Gastroesophageal sphincter (tissue), 3 donors: ENCODE measurements around the gene FIGN.

Source experiments
- CTCF ChIP-seq, 4 experiments: fragments of 200-600 bp in 2 of 4; fragments of 450-650 bp in 2 of 4; sonication (generic) in 1 of 4; IDR thresholded peaks; one replicate each; pipeline ENCODE4 v1.5.1; 2017 to 2019; ENCODE audit warnings: antibody characterized with exemption in 4 of 4, mild to moderate bottlenecking in 2 of 4, moderate library complexity in 2 of 4
- EP300 ChIP-seq: sonication (generic); formaldehyde crosslinking; IDR thresholded peaks from one replicate; pipeline ENCODE4 v1.6.1; 2017; ENCODE audit warnings: antibody characterized with exemption, mild to moderate bottlenecking
- POLR2A ChIP-seq, 2 donors: fragments of 450-650 bp; IDR thresholded peaks; one replicate each; pipeline ENCODE4 v1.6.1; 2017; ENCODE audit warnings: antibody characterized with exemption in 2 of 2, mild to moderate bottlenecking in 2 of 2, moderate library complexity in 1 of 2

DNA sequence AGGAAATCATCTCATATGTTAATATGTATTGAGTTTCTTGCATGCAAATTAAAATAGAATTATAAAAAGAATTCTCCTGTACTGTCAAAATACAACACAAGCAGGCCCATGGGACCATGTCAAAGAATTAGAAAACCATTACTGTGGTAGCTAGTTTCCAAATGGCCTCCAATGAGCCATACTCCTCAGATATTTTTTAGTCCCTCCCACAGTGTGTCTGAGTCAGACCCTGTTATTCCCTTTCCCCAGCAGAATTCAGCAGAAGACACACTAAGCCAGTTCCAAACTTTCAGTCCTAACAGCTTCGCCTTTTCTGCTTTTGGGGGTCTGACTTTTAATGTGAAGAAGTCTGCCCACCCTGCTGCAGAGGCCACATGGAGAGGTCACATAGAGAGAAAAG, 86.7 kb downstream of the FIGN start:
- TF ChIP-seq CTCF (IDR thresholded peaks at IDR 0.05), result no peak
- TF ChIP-seq POLR2A (IDR thresholded peaks at IDR 0.05), result no peak
- TF ChIP-seq EP300, result no peak
